ENCODE measurements around the gene MAGEA9.
"Not testable (repeated sequence)": the region's sequence is repeated elsewhere in the genome, so short reads cannot be mapped to it uniquely, and the experiment has no call there.

Gene MAGEA9

DNA sequence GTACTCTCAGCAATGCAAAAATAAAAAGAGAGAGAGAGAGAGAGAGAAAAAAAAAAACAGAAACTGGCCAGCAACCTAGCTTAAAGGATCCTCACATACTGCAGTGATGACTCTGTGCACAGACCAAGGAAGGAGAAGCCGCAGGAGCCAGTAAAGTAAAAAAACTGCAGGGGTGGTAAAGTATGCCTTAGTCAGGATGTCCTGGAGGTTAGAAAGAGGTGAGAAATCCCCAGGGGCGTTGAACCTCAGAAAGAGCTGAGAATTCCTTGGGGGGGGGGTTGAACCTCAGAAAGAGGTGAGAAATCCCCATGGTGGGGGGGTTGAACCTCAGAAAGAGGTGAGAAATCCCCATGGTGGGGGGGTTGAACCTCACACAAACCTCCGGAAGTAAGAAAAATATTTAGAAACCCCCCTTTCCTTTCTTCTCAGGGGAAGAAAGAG, 48.0 kb downstream of the MAGEA9 start:
- DNase-seq (ENCODE audit: insufficient read length, low spot score) (no peak), FAIRE-seq (peak; percentile 28)
- TF ChIP-seq TAF1 (IDR thresholded peaks at IDR 0.05; ENCODE audit: low read depth, low read length) (no peak), PAX5 (IDR thresholded peaks at IDR 0.05; ENCODE audit: insufficient read depth, low read length, severe bottlenecking) (no peak), POLR2AphosphoS5 (IDR thresholded peaks at IDR 0.05; ENCODE audit: low read depth, low read length) (no peak), SPI1 (IDR thresholded peaks at IDR 0.05; ENCODE audit: low read depth, low read length) (no peak), POU2F2 (IDR thresholded peaks at IDR 0.05; ENCODE audit: low read depth, low read length) (no peak)

GRCh38 chrX:149830192-149830873, 48.6 kb downstream of the MAGEA9 start:
- FAIRE-seq: peak; percentile 71
- DNase-seq (ENCODE audit: insufficient read length, low spot score): no peak

DNA sequence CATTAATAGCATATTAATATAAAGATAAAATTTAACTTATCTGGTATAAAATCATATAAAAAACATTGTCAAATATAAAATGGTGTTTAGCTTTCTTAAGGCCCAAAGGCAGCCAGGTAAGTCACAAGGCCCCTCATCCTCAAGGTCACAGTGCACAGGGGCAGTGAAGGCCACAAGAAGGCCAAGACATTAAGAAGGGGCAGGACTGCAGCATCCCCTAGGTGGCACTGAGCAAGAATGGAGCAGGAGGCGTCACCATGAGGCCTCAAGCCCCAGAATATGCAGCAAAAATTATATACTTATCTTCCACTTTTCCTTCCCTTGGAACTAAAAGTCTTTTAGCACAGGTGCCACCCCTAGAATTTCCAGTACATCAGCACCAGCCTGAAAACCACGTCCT, 49.7 kb downstream of the MAGEA9 start:
- no peak for FAIRE-seq
- TF ChIP-seq TAF1 (IDR thresholded peaks at IDR 0.05; ENCODE audit: low read depth, low read length) (no peak), POLR2A (IDR thresholded peaks at IDR 0.05; ENCODE audit: low read depth, low read length) (no peak)
- no peak for DNase-seq (ENCODE audit: insufficient read length, low spot score)

More at GRCh38 chrX:149830192-149830873, 48.6 kb downstream of the MAGEA9 start:
- TF ChIP-seq POLR2AphosphoS5 (IDR thresholded peaks at IDR 0.05; ENCODE audit: low read depth, low read length) (no peak), TAF1 (IDR thresholded peaks at IDR 0.05; ENCODE audit: low read depth, low read length) (no peak)

DNA sequence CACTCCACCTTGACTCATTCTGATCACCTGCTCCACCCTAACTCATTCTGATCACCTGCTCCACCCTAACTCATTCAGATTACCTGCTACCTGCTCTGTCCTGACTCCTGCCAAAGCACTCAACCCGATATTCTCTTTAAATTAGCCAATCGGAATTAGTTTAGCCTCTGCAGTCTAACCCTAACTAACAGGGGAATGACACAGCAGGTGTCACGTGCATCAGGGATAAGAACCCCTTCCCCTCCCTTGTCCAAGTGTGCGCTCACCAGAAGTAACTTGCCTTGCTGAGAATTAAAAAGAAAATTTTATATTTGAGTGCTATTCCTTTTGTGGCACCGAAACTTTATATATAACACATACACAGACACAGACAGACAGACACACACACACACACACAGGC, 55.0 kb downstream of the MAGEA9 start:
- not testable (repeated sequence) for DNase-seq (ENCODE audit: insufficient read length, low spot score)
- FAIRE-seq: peak; percentile 35

DNA sequence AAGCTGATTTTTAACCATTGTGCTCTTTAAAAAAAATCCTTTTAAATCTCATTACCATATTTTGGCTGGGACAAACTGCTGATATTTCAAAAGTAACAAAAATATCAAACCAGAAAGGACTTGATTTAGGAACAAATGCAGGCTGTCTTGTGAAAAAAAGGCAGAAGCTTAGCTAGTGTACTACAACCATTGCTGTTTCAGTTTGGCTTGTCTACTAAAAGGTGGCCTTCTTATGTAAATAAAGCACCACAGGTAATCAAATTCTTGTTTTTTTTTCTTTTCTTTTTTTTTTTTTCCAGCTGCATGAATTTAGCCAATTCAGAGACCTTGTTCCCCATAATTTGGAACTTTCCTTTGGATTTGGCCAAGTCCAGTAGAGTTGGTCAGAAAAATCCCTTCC, 55.4 kb downstream of the MAGEA9 start:
- TF ChIP-seq POU2F2 (IDR thresholded peaks at IDR 0.05; ENCODE audit: low read depth, low read length) (no peak), SPI1 (IDR thresholded peaks at IDR 0.05; ENCODE audit: low read depth, low read length) (no peak), TAF1 (IDR thresholded peaks at IDR 0.05; ENCODE audit: low read depth, low read length) (no peak), PAX5 (IDR thresholded peaks at IDR 0.05; ENCODE audit: insufficient read depth, low read length, severe bottlenecking) (no peak), POLR2A (IDR thresholded peaks at IDR 0.05; ENCODE audit: low read depth, low read length) (no peak), POLR2AphosphoS5 (IDR thresholded peaks at IDR 0.05; ENCODE audit: low read depth, low read length) (no peak)
- no peak for DNase-seq (ENCODE audit: insufficient read length, low spot score)
- no peak for FAIRE-seq

Measured in GM12891 (cell line).